Embryonic facial prominence (tissue), 1 donor: ENCODE data around the gene RACGAP1.

Source experiments
- DNase-seq: peaks from one replicate; pipeline ENCODE4 v3.0.0-alpha.2; 2016; ENCODE audit errors: extremely low spot score

RACGAP1 gene

DNA sequence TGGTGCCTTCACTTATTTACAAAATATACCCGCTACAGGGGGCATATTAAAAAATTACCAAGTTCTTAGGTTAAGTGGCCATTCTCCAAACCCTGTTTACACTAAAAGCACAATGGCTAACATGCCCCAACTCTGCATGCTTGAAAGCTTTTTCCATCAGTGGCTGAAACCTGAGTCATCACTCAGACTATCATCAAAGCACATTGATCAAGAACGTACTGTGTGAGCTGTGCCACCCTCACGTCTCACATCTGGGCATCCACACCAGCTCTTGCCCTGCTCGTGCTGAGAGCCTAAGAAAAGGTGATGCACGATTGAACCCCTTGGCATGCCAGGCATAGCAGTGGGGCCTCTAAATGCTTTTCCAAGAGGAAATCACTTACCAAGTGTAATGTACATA lies 39.3 kb downstream of the RACGAP1 start:
- no peak for DNase-seq

DNA sequence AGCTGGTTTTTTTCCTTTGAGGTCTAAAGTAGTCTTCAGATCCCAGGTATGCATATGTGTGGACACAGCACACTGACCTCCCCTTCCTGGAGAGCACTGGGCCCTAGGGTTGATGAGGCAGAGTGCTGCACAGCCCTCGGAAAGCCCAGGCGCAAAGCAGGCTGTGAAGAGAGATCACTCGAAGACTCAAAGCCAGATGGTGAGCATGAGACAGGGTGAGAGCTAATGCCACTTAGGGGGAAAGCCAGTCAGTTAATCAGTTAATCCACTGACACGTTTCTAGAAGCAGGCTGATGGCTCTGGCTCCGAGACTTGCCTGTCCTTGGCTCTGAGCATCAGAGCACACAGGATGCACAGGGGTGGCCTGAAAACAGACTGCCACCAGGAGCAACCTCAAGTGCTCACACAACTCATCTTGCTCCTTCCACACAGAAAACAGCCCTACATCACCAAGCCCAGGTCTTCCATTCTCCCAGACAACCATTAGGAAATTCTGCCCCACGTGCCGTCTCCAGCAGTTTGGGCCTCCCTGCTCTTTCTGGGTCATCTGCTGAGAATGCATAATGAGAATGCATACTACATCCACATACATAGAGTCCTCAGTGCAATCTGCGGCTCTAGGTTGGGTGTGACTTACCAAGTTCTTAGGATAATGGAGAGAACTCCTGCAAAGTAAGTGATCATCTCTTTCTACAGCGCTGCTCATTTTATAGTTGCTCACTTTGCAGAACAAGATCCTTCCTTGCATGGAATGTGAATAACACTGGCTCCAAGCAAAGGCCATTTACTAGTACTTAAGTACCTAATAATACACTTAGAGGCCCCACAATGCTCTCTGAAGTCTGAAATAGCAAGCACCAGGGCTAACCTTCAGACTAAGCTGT lies 40.6 kb downstream of the RACGAP1 start:
- no peak for DNase-seq

DNA sequence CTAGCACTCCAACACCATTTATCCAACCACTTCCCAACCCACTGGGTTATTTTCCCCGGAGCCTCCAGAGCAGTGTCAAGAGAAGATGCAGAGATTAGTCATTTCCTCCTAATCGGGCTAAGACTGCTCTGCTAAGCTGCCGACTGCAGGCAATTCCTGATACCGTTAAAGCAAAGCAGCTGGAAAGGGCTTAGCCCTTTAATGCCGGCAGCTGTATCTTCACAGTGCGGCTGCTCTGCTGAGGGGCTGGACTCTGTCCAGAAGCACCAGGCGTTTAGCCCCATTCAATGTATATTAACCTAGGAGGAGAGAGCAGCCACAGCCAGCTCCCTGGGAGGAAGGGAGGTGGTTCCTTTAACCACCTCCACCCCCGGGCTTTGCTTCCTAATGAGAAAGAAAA lies 41.4 kb downstream of the RACGAP1 start:
- DNase-seq: no peak

DNA sequence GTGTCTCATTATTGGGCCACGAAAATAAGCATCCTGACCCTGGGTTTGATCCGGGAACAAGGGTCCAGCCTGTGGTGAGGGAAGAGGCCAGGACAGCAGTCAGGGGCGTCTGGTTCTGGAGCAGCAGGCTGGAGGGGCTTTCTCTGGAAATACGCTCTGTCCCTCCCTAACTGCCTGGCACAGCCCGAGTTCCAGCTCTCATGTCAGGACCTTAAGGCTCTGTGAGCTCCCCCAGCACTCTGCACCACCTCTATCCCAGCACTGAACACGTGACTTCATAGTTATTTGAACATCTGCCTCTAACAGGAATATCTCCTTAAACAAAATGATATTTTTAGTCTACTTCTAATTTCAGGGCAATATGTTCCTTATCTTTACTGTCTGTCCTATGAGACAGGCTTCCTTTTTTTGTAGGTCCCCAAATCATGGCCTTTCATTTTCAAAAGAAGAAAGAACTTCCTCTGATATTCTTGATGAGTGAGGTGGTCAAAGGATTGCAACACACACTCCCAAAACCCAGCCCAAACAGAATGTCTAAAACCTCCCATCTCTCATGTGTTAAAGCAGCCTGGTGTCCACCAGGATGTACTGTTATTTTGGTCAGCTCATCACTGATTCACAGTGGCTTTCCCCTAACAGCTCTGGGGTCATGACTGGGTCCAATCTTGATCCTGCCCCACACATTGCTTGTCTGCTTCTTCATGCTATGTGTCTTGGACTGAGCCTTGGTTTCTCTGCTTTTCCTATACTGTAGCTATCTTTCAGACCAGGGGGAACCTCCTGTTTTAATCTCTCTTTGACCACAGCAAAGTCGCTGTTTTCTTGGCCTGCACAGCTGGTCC lies 42.8 kb downstream of the RACGAP1 start:
- no peak for DNase-seq

- DNase-seq: no peak
Measured at GRCh38 chr12:49980501-49981349, 44.6 kb downstream of the RACGAP1 start.

GRCh38 chr12:49979791-49980190 lies 45.5 kb downstream of the RACGAP1 start:
- no peak for DNase-seq

DNA sequence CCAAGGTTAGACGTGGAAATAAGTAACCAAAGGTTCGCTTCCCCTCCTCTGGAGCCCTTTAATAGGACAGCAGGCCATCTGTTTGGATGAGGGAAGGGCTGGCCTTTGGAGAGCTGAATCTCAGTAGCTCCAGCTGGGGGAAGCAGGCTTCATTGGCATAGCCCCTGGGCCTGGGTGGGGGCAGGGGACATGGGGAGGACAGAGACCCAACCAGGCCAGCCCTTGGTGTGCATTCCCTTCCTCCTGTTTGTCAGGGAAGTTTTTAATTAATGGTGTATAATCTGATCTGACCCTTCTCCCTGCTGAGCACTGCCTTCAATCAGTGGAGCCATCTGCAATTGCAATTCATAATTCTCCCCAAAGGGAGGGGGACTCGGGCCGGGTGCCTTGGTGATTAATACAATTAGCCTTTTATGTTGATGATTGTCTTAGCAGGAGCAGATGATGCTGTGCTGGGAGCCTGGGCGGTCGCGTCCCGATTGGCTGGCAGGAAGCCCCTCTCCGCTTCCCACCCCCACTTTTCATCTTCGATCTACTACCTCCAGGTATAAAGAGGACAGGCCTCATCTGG lies 46.2 kb downstream of the RACGAP1 start:
- DNase-seq: no peak

DNA sequence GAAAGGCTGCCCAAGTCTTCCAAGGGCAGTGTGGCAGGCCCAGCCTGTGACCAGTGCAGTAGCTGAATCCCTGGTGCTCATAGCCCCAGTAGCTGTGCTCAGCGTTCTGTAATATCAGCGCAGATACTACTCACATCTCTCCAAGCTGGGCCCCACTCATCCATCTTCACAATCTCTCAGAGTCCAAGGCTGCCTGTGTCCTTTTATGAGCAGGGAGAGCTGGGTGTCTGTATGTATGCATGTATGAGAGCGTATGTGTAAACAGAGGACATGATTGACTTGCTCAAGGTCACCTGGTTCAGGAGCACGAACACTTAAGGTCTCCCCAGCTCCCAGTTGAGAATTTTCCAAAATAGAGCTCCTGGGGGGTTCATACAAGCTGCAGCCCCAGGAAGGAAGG lies 47.2 kb downstream of the RACGAP1 start:
- no peak for DNase-seq

GRCh38 chr12:49976557-49976956 lies 48.7 kb downstream of the RACGAP1 start:
- DNase-seq: no peak

- no peak for DNase-seq
Measured at GRCh38 chr12:49975318-49975761, 50.0 kb downstream of the RACGAP1 start.

GRCh38 chr12:49974677-49975317 lies 50.5 kb downstream of the RACGAP1 start:
- no peak for DNase-seq

DNA sequence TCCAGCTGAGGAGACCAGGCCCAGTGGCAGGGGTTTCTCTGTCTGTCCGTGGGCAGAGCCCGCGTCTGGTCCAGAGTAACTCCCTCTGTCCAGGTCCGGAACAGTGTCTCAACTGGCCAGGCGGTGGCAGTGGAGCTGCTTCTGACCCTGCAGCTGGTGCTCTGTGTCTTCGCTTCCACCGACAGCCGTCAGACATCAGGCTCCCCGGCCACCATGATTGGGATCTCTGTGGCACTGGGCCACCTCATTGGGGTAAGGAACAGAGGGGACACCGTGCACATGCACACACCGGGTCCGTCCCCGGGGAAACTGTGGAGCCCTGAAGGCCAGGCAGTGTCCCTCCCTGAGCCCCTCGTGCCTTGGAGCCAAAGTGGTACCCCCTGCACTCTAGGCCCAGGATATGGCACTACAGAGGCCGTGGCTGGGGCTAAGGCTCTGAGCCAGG lies 51.0 kb downstream of the RACGAP1 start:
- DNase-seq: no peak

DNA sequence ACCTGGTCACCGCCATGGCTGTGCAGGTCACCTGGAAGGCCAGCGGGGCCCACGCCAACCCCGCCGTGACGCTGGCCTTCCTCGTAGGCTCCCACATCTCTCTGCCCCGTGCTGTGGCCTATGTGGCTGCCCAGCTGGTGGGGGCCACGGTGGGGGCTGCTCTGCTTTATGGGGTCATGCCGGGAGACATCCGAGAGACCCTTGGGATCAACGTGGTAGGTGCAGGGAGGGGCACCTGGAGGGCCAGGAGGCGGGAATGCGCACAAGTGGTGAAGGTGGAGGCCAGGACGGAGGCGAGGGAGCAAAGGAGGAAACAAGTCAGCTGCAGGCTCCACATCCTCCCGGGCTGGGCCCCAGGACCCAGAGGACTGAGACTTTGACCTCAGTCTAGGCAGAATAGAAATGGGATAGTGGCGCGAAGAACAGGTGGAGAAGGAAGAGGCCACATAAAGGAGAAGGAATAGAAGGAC lies 51.9 kb downstream of the RACGAP1 start:
- DNase-seq: no peak

GRCh38 chr12:49972641-49973360 lies 52.5 kb downstream of the RACGAP1 start, which contains the start of gene AQP6:
Gene AQP6 (plus strand): TSS chr12:49972947. CDS start chr12:49973174, 227 bp downstream.
- no peak for DNase-seq

- no peak for DNase-seq
Measured at GRCh38 chr12:49972129-49972528, 53.2 kb downstream of the RACGAP1 start.

DNA sequence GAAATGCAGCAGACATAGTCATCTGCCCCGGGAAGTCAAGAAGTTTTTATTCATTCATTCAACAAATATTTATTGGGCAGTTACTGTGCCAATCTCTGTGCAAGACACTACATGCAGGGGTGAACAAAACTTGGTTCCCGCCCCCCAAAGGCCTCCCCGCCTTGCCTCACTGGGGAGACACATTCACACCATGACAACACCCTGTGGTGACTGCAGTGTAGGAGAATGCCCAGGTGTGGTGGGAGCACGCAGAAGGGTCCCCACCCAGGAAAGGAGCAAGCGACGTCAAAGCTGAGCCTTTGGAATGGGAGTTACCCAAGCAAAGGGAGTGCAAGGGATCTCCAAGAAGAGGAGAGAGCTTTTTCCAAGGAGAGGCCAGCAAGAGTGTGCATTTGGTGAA lies 54.2 kb downstream of the RACGAP1 start:
- DNase-seq: no peak

- DNase-seq: no peak
Measured at GRCh38 chr12:49970658-49971057, 54.6 kb downstream of the RACGAP1 start.

GRCh38 chr12:49969651-49970429 lies 55.5 kb downstream of the RACGAP1 start:
- DNase-seq: no peak

- DNase-seq: no peak
Measured at GRCh38 chr12:49969027-49969426, 56.3 kb downstream of the RACGAP1 start.
